ENCODE measurements around the gene SELENOT. TPM values are rescaled to one million over a fixed set of nuclear protein-coding genes. Genes with fewer than 3 reads are reported as not detected.

SELENOT gene
- total and polyA plus RNA-seq, 2 donors (not counting 1 experiment from before 2014, with no cell fraction given), result 76.7 to 143 TPM

DNA sequence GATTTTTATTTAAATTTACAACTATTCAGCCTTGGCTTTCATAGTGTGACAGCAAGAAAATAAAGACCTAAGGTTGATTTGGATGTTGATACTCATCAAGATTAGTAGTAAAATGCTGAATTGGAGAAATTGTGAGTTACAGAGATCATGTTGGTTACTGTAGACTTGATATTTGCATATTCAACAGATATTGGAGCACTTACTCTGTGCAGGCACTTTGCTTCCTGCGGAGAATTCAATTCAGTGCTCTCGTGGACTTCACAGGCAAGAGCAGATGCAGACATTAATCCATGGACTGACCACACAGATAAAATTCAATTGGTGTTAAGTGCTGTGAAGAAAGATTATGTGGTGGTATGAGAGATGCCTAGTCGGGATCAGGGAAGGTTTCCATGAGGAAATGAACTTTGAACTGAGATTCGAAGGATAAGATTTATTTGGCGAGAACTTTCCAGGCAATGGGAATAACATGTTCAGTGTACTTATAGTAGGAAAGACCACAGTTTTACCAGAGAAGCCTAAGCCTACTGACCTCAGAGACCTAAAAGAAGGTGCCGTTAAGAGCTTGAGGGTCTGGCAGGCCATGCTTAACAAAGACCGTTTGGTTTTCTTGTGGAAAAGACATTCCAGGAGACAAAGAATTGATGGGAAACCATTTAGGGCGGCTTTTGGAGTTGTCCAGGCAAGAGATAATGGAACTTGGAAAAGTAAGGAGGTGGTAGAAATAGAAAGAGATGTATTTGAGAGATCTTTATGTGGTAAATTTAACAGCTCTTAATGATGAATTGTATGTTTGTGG is 4.3 kb downstream of the SELENOT start:
- TF ChIP-seq, protein P1, sequence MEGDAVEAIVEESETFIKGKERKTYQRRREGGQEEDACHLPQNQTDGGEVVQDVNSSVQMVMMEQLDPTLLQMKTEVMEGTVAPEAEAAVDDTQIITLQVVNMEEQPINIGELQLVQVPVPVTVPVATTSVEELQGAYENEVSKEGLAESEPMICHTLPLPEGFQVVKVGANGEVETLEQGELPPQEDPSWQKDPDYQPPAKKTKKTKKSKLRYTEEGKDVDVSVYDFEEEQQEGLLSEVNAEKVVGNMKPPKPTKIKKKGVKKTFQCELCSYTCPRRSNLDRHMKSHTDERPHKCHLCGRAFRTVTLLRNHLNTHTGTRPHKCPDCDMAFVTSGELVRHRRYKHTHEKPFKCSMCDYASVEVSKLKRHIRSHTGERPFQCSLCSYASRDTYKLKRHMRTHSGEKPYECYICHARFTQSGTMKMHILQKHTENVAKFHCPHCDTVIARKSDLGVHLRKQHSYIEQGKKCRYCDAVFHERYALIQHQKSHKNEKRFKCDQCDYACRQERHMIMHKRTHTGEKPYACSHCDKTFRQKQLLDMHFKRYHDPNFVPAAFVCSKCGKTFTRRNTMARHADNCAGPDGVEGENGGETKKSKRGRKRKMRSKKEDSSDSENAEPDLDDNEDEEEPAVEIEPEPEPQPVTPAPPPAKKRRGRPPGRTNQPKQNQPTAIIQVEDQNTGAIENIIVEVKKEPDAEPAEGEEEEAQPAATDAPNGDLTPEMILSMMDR (IDR thresholded peaks at IDR 0.05), result no peak
- ChIA-PET POLR2A (no interaction called here), CTCF (no interaction called here)
- H3K4me2 ChIP-seq (replicated peaks; ENCODE audit: low read depth, low read length, poor library complexity, severe bottlenecking), result peak overlapping the region; percentile 87
- peak overlapping the region in 1 of 2 donors; percentile 38 for H3K27ac ChIP-seq (ENCODE audit: low read length in 2 of 2)
- intact Hi-C loops (cut with micrococcal nuclease), result loop anchor here (5.0 to 10.0 kb wide), 3 partner anchors 75 to 1877 kb away; partner anchors contain the start of gene P2RY12
- Mint-ChIP-seq H3K27me3 (no peaks in the 10 kb centered on the region), H3K27ac (peak overlapping the region; percentile 8), H3K9me3 (ENCODE audit: insufficient read depth) (no peaks in the 10 kb centered on the region), H3K4me3 (peak overlapping the region; percentile 60), H3K4me1 (peaks cover 76% of the 10 kb centered on the region)
- DNase-seq (no peak), ATAC-seq (ENCODE audit: low read depth) (no peak)
- no peaks in the 10 kb centered on the region for H3K27me3 ChIP-seq (replicated peaks in 1 of 4; ENCODE audit: control extremely low read depth in 1 of 4, control insufficient read depth in 3 of 4, insufficient read depth in 4 of 4, low read length in 3 of 4)
- H3K9ac ChIP-seq (ENCODE audit: low read length), result no peak overlapping the region
- peaks cover 58% of the 10 kb centered on the region for H4K20me1 ChIP-seq (ENCODE audit: control insufficient read depth, insufficient read depth, low read length, poor library complexity, severe bottlenecking)
- 73% methylated on average over 8 of the region's 8 CpGs for WGBS (ENCODE audit: insufficient coverage)
- H3K4me1 ChIP-seq (ENCODE audit: control insufficient read depth in 2 of 2, insufficient read depth in 2 of 2, low read length in 2 of 2), result peaks cover 54 to 72% of the 10 kb centered on the region in 2 donors
- no peak overlapping the region for H2AFZ ChIP-seq (ENCODE audit: insufficient read depth, low read depth, low read length, poor library complexity, severe bottlenecking)
- peaks cover 0 to 11% of the 10 kb centered on the region in 2 experiments for H3K36me3 ChIP-seq (replicated peaks in 1 of 2; ENCODE audit: control extremely low read depth in 1 of 2, control insufficient read depth in 1 of 2, extremely low read depth in 1 of 2, insufficient read depth in 2 of 2, low read length in 1 of 2)
- peaks cover 91% of the 10 kb centered on the region for H3K79me2 ChIP-seq (ENCODE audit: control insufficient read depth, insufficient read depth, low read length)
- no peaks in the 10 kb centered on the region for H3K9me3 ChIP-seq (ENCODE audit: control extremely low read depth in 1 of 3, control insufficient read depth in 2 of 3, insufficient read depth in 1 of 3, low read length in 2 of 3)
- peak overlapping the region in 1 of 5 experiments; percentile 12 for H3K4me3 ChIP-seq (ENCODE audit: control extremely low read depth in 1 of 5, extremely low read depth in 1 of 5, insufficient read depth in 1 of 5, low read depth in 2 of 5, low read length in 4 of 5)

DNA sequence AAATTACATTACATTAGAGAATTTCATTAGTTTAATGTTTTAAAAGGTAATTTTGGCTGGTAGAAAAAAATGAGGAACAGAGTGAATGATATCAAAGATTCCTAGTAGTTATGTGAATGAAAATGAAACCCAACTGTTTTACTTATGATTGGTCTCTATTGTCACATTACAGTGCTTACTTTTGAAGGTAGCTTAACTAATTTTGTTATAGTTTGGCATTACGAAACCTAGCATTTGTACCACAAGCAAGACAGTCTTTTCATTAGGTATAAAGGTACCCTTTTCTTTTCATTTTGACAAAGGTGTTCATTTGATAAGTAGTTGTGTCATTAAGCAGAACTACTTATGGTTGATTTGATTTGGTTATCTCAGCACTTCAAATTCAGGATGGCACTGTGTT is 6.9 kb downstream of the SELENOT start:
- H2AFZ ChIP-seq (ENCODE audit: insufficient read depth, low read depth, low read length, poor library complexity, severe bottlenecking), result no peak overlapping the region
- no peak overlapping the region for H3K4me3 ChIP-seq (ENCODE audit: control extremely low read depth in 1 of 5, extremely low read depth in 1 of 5, insufficient read depth in 1 of 5, low read depth in 2 of 5, low read length in 4 of 5)
- WGBS (ENCODE audit: insufficient coverage), result no CpG with 5 or more reads among the region's 1 CpG
- H3K4me1 Mint-ChIP-seq, result peaks cover 74% of the 10 kb centered on the region
- ChIA-PET CTCF (interaction anchor here (1.3 to 1.4 kb wide), 2 partner anchors 17 to 94 kb away, joined by 3 read pairs; partner anchors contain the start of gene ERICH6), POLR2A (no interaction called here)
- peak overlapping the region; percentile 52 for H3K4me3 Mint-ChIP-seq
- TF ChIP-seq, protein P1 (IDR thresholded peaks at IDR 0.05), result no peak
- TF ChIP-seq EZH2 (IDR thresholded peaks at IDR 0.05; ENCODE audit: borderline replicate concordance, insufficient read depth, low read depth, low read length, poor library complexity, severe bottlenecking), result no peak
- DNase-seq (no peak), ATAC-seq (ENCODE audit: low read depth) (no peak)
- intact Hi-C loops (cut with micrococcal nuclease), result loop anchor here (5.0 to 10.0 kb wide), 3 partner anchors 72 to 1875 kb away; partner anchors contain the start of gene P2RY12
- H3K4me1 ChIP-seq (ENCODE audit: control insufficient read depth in 2 of 2, insufficient read depth in 2 of 2, low read length in 2 of 2), result peaks cover 38 to 66% of the 10 kb centered on the region in 2 donors
- H3K9me3 ChIP-seq (ENCODE audit: control extremely low read depth in 1 of 3, control insufficient read depth in 2 of 3, insufficient read depth in 1 of 3, low read length in 2 of 3), result no peaks in the 10 kb centered on the region
- peak overlapping the region in 1 of 2 donors; percentile 40 for H3K27ac ChIP-seq (ENCODE audit: low read length in 2 of 2)
- no peak overlapping the region for H3K27ac Mint-ChIP-seq
- peak overlapping the region; percentile 20 for H3K4me2 ChIP-seq (replicated peaks; ENCODE audit: low read depth, low read length, poor library complexity, severe bottlenecking)
- H3K27me3 ChIP-seq (replicated peaks in 1 of 4; ENCODE audit: control extremely low read depth in 1 of 4, control insufficient read depth in 3 of 4, insufficient read depth in 4 of 4, low read length in 3 of 4), result no peaks in the 10 kb centered on the region
- H3K79me2 ChIP-seq (ENCODE audit: control insufficient read depth, insufficient read depth, low read length), result peaks cover 96% of the 10 kb centered on the region
- no peak overlapping the region for H3K9ac ChIP-seq (ENCODE audit: low read length)
- peaks cover 0 to 20% of the 10 kb centered on the region in 2 experiments for H3K36me3 ChIP-seq (replicated peaks in 1 of 2; ENCODE audit: control extremely low read depth in 1 of 2, control insufficient read depth in 1 of 2, extremely low read depth in 1 of 2, insufficient read depth in 2 of 2, low read length in 1 of 2)
- no peaks in the 10 kb centered on the region for H3K9me3 Mint-ChIP-seq (ENCODE audit: insufficient read depth)
- no peaks in the 10 kb centered on the region for H3K27me3 Mint-ChIP-seq
- H4K20me1 ChIP-seq (ENCODE audit: control insufficient read depth, insufficient read depth, low read length, poor library complexity, severe bottlenecking), result peaks cover 79% of the 10 kb centered on the region
